ENCODE measurements around the gene GPR32.
A peak's percentile ranks its signal among the peaks of the same experiment; 100 is the strongest.
"Not testable (repeated sequence)": the region's sequence is repeated elsewhere in the genome, so short reads cannot be mapped to it uniquely, and the experiment has no call there.

Gene GPR32, protein sequence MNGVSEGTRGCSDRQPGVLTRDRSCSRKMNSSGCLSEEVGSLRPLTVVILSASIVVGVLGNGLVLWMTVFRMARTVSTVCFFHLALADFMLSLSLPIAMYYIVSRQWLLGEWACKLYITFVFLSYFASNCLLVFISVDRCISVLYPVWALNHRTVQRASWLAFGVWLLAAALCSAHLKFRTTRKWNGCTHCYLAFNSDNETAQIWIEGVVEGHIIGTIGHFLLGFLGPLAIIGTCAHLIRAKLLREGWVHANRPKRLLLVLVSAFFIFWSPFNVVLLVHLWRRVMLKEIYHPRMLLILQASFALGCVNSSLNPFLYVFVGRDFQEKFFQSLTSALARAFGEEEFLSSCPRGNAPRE

DNA sequence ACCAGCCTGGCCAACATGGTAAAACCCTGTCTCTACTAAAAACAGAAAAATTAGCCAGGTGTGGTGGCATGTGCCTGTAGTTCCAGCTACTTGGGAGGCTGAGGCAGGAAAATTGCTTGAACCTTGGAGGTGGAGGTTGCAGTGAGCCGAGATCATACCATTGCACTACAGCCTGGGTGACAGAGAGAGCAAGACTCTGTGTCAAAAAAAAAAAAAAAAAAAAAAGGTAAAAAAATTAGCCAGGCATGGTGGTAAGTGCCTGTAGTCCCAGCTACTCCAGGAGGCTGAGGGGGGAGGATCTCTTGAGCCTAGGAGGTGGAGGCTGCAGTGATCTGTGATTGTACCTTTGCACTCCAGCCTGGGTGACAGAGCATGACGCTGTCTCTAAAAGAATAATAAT, at the start of gene GPR32:
Gene GPR32 (plus strand): TSS at position 301 of the 400 bp plus-strand sequence. CDS start 137 bp downstream, outside the sequence.
- not testable (repeated sequence) for H3K27ac ChIP-seq; DNase-seq (ENCODE audit: low read depth, low spot score)

DNA sequence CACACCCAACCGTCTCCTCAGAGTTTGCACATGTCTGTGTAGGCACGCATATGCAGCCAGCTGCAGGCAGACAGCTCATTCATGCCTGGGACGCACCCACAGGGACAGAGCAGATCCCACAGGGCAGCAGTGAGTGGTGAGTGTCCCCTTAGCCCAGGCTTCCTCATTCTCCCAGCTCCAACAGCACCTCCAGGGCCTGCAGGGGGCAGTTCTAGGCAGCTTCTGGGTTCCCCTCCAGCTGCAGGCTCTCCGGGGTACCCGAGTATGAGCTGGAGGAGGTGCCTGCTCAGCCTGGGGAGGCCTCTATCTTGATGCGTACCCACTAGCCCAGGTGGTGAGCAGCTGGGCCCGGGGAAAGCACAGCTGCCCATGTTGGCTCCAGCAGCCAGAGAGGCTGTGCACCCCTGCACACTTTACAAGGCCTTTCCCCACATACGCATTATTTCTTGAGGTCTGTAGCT, 49.3 kb upstream of the GPR32 start:
- peak; percentile 48 for DNase-seq (ENCODE audit: low read depth, low spot score)
- H3K27ac ChIP-seq: no peak overlapping the region

DNA sequence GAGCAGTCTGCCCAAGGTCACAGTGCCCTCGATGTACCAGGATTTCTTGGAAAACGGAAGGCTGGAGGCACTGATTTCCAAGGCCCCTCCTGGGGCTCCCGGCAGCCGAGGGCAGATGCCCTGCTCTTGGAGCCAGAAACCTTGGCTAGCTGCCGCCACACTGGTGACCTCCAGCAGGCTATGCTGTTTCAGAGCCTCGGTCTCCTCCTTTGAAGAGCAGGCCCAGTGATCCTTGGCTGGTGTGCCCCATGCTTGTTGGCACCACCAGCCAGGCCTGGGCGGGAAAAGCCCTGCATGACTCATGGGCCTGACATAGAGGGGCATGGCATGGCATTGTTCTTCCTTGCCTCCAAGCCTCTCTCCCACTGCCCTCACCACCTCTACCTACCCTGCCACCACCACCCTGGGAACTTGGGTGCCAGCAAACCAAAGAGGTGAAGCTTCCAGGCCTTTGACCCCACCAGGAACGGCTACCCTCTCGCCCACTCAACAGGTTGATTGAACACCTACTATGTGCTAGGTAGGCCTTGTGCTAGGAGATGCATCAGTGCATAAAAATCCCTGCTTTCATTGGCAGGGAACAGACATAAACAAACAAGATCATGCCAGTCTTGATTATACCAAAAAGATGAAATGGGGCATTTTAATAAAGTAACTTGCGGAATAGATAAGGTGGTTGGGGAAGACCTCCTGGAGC, 48.7 kb upstream of the GPR32 start:
- H3K27ac ChIP-seq: no peak overlapping the region
- no peak for DNase-seq (ENCODE audit: low read depth, low spot score)

DNA sequence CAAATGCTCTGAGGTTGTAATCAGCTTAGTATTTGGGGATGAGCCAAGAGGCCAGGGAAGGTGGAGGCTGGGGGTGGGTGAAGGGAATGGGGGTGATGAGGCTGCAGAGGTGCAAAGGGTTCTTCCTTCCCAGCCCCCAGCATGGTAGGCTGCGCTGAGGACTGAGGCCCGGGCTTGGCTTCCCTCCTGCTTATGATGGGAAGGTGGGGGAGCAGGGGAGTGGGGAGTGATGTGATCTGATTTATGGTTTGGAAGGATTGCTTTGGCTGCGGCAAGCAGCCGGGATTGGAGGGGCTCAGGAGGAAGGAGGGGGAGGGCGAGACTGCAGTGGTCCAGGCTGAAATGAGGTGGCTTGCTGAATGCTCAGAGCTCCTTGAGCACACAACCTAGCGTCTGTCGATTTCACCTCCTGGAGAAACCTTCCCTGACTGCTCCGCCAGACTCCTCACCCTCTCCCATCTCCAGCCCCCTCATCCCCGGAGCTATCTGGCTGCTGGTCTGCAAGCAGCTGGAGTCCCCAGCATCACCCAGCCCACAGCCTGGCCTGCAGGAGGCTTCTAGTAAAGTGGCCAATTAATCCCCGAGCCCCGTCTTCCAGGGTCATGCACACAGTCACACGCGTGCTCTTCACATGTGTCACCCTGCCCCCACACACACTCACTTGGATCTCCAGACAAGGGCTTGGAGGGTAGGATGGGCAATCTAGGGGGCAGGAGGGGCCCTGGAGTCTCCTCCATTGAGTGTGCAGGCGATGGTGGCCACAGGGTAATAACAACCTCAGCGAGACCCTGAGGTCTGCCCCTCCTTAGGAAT, 47.9 kb upstream of the GPR32 start:
- H3K27ac ChIP-seq: no peak overlapping the region
- no peak for DNase-seq (ENCODE audit: low read depth, low spot score)

DNA sequence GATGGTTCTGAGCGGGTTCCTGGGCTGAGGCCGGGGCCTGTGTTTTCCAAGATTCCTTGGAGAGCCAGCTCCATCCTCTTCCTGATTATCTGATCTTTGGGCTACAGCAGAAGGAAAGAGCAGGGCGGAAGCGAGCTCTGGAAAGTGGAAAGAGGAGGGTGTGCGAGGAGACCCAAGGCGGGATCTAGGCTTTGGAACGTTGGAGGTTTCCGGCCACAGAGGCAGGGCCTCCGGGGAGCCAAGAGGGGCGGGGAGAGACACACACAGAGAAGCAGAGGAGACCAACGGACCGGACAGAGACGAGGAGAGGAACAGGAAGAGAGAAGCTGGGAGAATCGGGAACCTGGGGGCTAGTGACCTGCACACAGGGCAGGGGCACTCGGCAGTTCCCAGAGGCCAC, 47.2 kb upstream of the GPR32 start, which contains the start of gene CLEC11A:
Gene CLEC11A (plus strand): TSS at position 296 of the 400 bp plus-strand sequence. CDS start 162 bp downstream, outside the sequence.
- no peak for DNase-seq (ENCODE audit: low read depth, low spot score)
- H3K27ac ChIP-seq: no peak within 1 kb of the TSS

DNA sequence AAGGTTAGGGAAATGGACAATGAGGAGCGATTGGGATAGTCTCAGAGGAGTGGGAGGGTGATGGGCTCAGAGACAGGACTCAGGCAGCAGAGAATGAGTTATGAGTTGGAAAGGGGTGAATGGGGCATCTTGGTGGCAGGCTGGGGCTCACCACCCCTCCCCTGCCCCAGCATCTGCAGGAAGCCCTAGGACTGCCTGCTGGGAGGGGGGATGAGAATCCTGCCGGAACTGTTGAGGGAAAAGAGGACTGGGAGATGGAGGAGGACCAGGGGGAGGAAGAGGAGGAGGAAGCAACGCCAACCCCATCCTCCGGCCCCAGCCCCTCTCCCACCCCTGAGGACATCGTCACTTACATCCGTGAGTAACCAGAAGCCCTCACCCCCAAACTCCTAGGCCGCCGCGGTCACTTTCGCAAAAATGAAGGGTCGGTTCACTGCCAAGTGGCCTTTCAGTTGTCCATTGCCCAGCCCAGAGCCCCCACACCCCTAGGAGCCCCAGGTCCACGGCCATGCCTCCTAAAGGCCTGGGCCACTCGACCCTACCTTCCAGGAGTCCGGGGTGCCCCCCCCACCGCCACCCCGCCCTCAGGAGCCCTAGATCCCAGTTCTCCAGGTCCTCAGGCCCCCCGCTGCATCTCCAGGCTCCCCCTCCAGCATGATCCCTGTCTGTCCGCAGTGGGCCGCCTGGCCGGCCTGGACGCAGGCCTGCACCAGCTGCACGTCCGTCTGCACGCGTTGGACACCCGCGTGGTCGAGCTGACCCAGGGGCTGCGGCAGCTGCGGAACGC, 46.3 kb upstream of the GPR32 start:
- H3K27ac ChIP-seq: no peak overlapping the region
- DNase-seq (ENCODE audit: low read depth, low spot score): no peak

DNA sequence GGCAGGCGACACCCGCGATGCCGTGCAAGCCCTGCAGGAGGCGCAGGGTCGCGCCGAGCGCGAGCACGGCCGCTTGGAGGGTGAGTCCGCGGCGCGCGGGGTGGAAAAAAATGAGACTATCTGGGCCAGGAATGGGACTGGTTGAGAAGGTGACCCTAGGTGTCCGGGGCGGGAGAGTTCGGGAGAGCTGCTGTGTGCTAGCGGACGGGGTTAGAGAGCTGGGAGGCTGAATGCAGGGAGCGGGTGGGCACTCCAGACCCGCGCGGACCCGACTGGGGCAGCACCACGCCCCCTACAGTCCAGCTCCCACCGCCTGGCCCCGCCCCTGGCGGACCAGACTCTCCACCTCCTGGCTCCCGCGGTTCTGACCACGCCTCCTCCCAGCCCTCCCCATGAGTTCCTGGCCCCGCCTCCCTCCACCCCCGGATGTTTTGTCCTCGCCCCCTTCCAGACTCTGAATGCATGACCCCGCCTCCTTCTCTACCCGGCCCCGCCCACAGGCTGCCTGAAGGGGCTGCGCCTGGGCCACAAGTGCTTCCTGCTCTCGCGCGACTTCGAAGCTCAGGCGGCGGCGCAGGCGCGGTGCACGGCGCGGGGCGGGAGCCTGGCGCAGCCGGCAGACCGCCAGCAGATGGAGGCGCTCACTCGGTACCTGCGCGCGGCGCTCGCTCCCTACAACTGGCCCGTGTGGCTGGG, 45.6 kb upstream of the GPR32 start:
- DNase-seq (ENCODE audit: low read depth, low spot score): peak; percentile 95
- H3K27ac ChIP-seq: peak overlapping the region; percentile 41

DNA sequence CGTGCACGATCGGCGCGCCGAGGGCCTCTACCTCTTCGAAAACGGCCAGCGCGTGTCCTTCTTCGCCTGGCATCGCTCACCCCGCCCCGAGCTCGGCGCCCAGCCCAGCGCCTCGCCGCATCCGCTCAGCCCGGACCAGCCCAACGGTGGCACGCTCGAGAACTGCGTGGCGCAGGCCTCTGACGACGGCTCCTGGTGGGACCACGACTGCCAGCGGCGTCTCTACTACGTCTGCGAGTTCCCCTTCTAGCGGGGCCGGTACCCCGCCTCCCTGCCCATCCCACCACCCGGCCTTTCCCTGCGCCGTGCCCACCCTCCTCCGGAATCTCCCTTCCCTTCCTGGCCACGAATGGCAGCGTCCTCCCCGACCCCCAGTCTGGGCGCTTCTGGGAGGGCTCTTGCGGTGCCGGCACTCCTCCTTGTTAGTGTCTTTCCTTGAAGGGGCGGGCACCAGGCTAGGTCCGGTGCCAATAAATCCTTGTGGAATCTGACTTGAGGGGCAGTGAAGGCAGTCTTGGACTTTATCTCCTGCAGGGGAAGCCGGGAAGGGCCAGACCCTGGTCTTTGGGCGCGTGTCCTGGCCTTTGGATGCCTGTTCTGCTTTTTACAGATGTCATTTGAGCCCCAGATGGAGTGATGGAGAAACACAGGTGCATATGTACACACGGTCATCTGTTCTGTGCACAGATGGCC, 44.9 kb upstream of the GPR32 start:
- H3K27ac ChIP-seq: peak overlapping the region; percentile 41
- no peak for DNase-seq (ENCODE audit: low read depth, low spot score)

DNA sequence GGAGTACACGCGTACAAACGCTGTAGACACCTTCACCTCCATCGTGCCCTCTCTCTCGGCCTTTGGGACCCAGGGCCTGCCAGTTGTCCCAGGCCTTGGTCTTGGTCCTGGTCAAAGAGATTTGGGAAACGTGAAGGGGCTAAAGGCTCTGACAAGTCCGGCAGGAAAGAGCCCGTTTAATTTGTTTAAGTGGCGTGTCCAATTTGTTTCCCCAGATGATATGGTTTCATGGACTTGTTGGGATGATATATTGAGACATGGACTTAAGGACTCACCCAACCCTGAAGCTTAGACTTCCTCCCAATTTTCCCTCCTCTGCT, 44.4 kb upstream of the GPR32 start:
- H3K27ac ChIP-seq: no peak overlapping the region
- DNase-seq (ENCODE audit: low read depth, low spot score): no peak

DNA sequence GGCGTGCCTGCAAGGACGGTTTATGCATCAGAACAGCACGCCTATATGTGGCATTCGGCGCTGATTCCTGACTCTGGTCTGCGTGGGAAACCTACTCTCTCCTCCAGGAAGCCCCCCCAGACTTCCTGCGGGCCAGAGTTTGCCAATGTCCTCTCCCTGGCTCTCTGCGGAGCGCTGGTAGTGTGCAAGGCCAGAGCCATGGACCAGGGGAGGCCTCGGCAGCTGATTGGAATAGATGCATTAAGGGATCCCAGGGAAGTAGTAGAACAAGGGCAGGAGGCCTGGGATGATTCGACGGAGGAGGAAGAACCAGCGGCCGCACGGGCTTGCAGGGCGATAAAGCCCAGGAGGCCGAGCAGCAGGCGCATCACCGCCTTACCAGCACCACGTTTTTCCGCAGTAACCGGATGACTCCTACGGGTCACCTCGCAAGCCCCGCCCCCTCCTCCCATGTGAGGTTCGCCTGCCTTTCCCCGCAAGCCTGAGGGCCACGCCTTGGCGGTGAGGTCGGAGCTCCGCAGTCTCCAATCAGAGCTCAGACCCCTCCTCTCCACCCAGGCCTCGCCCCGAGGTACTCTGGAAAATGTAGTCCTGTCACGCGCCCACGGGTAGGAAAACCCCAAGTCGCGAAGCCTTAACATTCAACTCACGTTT, 42.1 kb upstream of the GPR32 start:
- no peak overlapping the region for H3K27ac ChIP-seq
- no peak for DNase-seq (ENCODE audit: low read depth, low spot score)

DNA sequence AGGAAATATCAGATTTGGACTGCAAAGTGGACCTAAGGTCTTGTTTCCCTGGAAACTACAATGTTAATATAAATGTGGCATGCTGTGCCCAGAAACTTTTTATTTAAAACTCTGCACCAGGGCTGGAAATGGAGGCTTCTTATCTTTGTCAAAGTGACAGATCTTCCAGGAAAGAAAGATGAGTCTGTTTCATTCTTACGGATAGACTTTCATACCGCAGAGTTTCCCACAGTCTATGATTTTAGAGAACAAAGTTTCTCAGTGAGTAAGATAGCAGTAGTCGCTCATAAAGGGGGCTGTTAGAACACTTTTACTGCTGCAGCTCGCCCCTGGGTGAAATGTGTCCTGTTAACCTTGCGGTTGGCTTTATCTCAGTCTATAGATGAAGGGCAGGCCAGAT, 40.4 kb upstream of the GPR32 start:
- H3K27ac ChIP-seq: no peak overlapping the region
- no peak for DNase-seq (ENCODE audit: low read depth, low spot score)

DNA sequence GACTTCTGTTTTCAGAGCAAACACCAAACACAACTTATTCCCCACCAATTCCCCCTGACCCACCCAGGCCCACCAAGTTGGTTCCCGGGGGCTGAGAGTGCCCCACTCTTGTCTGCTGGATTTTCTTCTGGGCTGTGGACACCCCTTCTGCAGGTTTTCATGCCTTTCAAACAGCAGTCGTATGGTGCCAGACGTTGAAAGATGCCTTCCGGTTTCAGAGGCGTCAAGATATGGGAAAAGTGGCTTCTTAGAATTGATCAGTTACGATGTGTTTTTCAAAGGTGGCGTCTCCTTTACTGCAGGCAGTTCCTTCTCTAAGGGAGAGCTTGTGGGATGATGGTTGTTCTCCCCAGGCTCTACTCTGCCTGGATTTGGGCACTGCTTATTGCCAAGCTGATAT, 34.4 kb upstream of the GPR32 start:
- H3K27ac ChIP-seq: no peak overlapping the region
- no peak for DNase-seq (ENCODE audit: low read depth, low spot score)

DNA sequence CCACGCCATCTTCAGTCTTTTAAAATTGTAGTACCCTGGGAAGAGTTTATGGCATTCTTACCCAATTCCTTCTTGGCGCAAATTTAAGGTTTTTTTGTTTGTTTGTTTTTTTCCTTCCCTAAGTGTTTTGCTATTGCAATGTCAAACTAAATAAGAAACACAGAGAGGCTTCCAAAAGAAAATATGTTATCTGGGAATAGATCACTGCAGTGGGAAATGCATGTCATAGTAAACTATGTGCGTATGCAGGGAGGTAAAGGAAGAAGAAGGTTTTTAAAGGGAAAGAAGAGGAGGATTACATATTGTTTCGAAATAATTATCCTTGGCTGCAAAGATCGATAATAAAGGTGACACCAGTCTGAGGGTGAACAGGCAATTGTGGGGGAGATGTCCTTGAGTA, 33.9 kb upstream of the GPR32 start:
- H3K27ac ChIP-seq: no peak overlapping the region

DNA sequence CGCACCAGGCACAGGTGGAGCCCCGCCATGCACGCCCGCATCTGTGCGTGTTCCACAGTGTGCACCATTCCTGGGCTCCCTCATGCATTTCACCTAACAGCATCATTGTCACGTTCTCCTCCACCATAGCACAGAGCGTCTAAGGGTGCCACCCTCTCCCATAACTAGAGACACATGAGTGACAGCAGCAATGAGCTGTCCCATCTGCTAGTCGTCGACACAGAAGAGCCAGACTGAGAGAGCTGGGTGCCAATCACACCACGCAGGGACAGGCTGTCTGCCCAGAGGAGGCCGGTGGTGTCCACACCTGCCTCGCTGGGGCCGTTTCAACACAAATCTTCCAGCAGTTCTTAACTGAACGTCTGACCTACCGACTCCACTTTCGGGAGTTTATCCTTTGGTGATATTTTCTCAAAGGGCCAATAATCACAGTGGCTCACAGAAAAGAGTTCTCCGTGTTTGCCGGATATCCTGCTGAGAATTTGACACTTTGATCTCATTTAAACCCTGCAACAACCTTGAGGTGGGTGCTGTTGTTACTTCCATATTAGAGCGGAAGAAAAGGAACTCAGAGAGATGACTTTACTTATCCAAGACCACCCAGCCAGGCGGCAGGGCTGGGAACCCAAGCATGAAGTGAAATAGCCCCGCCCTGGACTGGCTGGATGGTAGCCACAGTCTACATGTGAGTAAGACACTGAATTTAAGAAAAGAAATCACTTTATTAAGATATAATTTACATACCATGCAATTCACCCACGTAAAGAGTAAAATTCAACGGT, 30.9 kb upstream of the GPR32 start:
- no peak overlapping the region for H3K27ac ChIP-seq
- no peak for DNase-seq (ENCODE audit: low read depth, low spot score)

More for the DNA sequence above, 33.9 kb upstream of the GPR32 start:
- DNase-seq (ENCODE audit: low read depth, low spot score): no peak

DNA sequence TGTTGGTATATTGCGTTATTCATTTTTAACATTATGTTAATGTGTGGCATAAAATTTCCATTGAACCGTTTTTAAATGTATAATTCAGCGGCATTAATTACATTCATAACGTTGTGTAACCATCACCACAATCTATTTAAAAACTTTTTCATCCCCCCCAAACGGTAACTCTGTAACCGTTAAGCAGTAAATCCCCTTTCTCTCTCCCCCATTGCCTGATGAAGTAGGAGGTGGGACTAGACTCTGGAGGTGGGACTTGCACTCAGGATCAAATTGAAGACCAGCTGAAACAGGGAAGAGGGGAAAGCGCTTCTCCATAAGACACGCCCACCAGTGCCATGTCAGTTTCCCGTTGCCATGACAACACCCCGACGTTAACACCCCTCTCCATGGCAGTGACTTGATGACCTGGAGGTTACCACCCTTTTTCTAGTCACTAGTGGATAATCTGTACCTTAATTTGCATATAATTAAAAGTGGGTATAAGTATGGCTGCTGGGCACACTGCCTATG, 30.3 kb upstream of the GPR32 start:
- H3K27ac ChIP-seq: no peak overlapping the region
- DNase-seq (ENCODE audit: low read depth, low spot score): no peak

DNA sequence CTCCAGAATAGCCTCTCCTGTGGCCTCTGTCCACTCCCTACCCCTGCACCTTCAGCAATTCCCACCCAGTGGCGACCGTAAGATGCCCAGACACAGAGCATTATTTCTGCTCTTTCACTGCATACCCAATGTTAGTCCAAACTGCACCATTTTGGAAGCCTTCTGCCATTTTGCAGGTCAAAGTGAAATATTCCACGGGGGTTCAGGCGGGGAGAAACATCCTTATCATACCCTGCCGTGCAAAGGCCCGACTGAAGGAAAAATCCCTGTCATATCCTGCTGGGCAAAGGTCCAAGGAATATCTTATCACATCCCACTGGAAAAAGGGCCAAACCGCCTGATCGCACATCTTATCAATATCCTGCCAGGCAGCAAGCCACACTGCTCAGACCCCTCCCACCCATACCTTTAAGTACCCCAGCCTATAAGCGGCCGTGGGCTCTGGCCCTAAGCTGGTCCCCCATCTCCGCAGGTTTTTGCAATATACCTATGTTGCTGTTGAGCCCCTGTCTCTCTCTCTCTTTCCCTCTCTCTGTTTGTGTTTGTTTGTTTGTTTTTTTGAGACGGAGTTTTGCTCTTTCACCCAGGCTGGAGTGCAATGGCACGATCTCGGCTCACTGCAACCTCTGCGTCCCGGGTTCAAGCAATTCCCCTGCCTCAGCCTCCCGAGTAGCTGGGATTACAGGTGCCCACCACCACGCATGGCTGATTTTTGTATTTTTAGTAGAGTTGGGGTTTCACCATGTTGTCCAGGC, 28.9 kb upstream of the GPR32 start:
- DNase-seq (ENCODE audit: low read depth, low spot score): no peak
- H3K27ac ChIP-seq: no peak overlapping the region

DNA sequence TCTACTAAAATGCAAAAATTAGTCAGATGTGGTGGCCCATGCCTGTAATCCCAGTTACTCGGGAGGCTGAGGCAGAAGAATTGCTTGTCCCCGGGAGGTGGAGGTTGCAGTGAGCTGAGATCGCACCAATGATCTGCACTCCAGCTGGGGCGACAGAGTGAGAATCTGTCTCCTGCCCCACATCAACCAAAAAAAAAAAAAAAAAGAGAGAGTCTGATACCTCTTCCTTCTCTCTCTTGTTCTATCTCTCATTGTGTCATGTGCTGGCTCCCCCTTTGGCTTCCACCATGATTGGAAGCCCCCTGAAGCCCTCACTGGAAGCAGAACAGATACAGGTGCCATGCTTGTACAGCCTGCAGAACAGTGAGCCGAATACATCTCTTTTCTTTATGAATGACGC, 26.7 kb upstream of the GPR32 start:
- DNase-seq (ENCODE audit: low read depth, low spot score): no peak
- H3K27ac ChIP-seq: no peak overlapping the region

Data from epithelial cell of prostate (primary cell).